Measurements from ENCODE around the gene EEIG2. TPM values are rescaled to one million over a fixed set of nuclear protein-coding genes. Genes with fewer than 3 reads are reported as not detected.

The EEIG2 gene
- total RNA-seq, 1 donor from 2014 or later: 13.9 TPM

GRCh38 chr1:108569097-108569728 lies 9.3 kb downstream of the EEIG2 start:
- DNase-seq (ENCODE audit: low spot score in 2 of 2, unreplicated experiment in 2 of 2): no peak
- H3K4me3 Mint-ChIP-seq: no peak overlapping the region

GRCh38 chr1:108570128-108570527 lies 10.2 kb downstream of the EEIG2 start:
- DNase-seq (ENCODE audit: low spot score in 2 of 2, unreplicated experiment in 2 of 2): no peak
- Mint-ChIP-seq H3K27me3 (ENCODE audit: low read depth) (no peaks in the 10 kb centered on the region), H3K4me3 (no peak overlapping the region), H3K9me3 (no peaks in the 10 kb centered on the region), H3K27ac (no peak overlapping the region), H3K36me3 (no peaks in the 10 kb centered on the region), H3K4me1 (no peaks in the 10 kb centered on the region)
- TF ChIP-seq CTCF (IDR thresholded peaks at IDR 0.05; ENCODE audit: unreplicated experiment): peak; percentile 22

More at GRCh38 chr1:108569097-108569728, 9.3 kb downstream of the EEIG2 start:
- Mint-ChIP-seq H3K4me1 (no peaks in the 10 kb centered on the region), H3K27me3 (ENCODE audit: low read depth) (no peaks in the 10 kb centered on the region), H3K36me3 (no peaks in the 10 kb centered on the region), H3K9me3 (no peaks in the 10 kb centered on the region), H3K27ac (no peak overlapping the region)
- TF ChIP-seq CTCF (IDR thresholded peaks at IDR 0.05; ENCODE audit: unreplicated experiment): no peak

DNA sequence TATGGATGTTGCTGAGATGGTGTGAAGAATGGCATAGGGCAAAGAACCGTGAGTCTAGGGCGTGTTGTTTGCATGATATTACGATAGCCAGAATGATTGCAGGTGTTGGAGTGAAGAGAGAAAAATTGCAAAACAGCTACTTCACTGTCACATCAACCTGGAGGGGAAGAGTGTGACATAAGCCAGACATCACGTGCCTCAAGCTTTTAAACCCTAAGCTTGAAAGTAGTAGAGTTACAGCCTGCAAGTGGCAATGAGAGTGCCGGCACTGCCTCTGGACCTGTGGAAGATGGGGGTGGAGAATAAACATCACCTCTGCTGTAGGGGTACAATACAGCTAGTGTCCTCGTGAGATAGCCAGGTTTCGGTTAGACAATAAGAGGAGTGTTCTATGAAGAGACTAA lies 11.1 kb downstream of the EEIG2 start:
- Mint-ChIP-seq H3K36me3 (peaks cover 4% of the 10 kb centered on the region), H3K4me1 (no peaks in the 10 kb centered on the region), H3K27me3 (ENCODE audit: low read depth) (no peaks in the 10 kb centered on the region), H3K4me3 (no peak overlapping the region), H3K27ac (no peak overlapping the region), H3K9me3 (no peaks in the 10 kb centered on the region)
- DNase-seq (ENCODE audit: low spot score in 2 of 2, unreplicated experiment in 2 of 2): no peak
- TF ChIP-seq CTCF (IDR thresholded peaks at IDR 0.05; ENCODE audit: unreplicated experiment): no peak

- no peak for TF ChIP-seq CTCF (IDR thresholded peaks at IDR 0.05; ENCODE audit: unreplicated experiment)
- Mint-ChIP-seq H3K36me3 (peaks cover 4% of the 10 kb centered on the region), H3K27me3 (ENCODE audit: low read depth) (no peaks in the 10 kb centered on the region), H3K9me3 (no peaks in the 10 kb centered on the region), H3K4me1 (no peaks in the 10 kb centered on the region), H3K4me3 (no peak overlapping the region), H3K27ac (no peak overlapping the region)
- DNase-seq (ENCODE audit: low spot score in 2 of 2, unreplicated experiment in 2 of 2): no peak
These were observed 12.3 kb downstream of the EEIG2 start for GRCh38 chr1:108572182-108572581.

- H3K4me3 Mint-ChIP-seq: no peak overlapping the region
- TF ChIP-seq CTCF (IDR thresholded peaks at IDR 0.05; ENCODE audit: unreplicated experiment): no peak
- DNase-seq (ENCODE audit: low spot score in 2 of 2, unreplicated experiment in 2 of 2): no peak
- no peak overlapping the region for H3K27ac Mint-ChIP-seq
- no peaks in the 10 kb centered on the region for H3K9me3 Mint-ChIP-seq
- peaks cover 4% of the 10 kb centered on the region for H3K36me3 Mint-ChIP-seq
- H3K4me1 Mint-ChIP-seq: no peaks in the 10 kb centered on the region
- H3K27me3 Mint-ChIP-seq (ENCODE audit: low read depth): no peaks in the 10 kb centered on the region
These were observed 13.3 kb downstream of the EEIG2 start for GRCh38 chr1:108573183-108573582.

- Mint-ChIP-seq H3K36me3 (peaks cover 6% of the 10 kb centered on the region), H3K27me3 (ENCODE audit: low read depth) (no peaks in the 10 kb centered on the region)
These were observed 14.1 kb downstream of the EEIG2 start for GRCh38 chr1:108574008-108574407.

More at GRCh38 chr1:108574008-108574407, 14.1 kb downstream of the EEIG2 start:
- no peak for DNase-seq (ENCODE audit: low spot score in 2 of 2, unreplicated experiment in 2 of 2)
- H3K27ac Mint-ChIP-seq: no peak overlapping the region
- H3K4me3 Mint-ChIP-seq: no peak overlapping the region
- H3K9me3 Mint-ChIP-seq: no peaks in the 10 kb centered on the region
- TF ChIP-seq CTCF (IDR thresholded peaks at IDR 0.05; ENCODE audit: unreplicated experiment): no peak
- no peaks in the 10 kb centered on the region for H3K4me1 Mint-ChIP-seq

Data from mesothelial cell of epicardium (in vitro differentiated cells).